SK-N-SH treated with all-trans-retinoic acid at 6 μM for 48 hours (cell line): Measurements from ENCODE around the gene B3GALT5.

ENCODE experiments used
- ZFP3 ChIP-seq: fragments of 250-450 bp; sonication (Bioruptor Pico); IDR thresholded peaks from 2 replicates; pipeline ENCODE4 v1.5.0; 2020; ENCODE audit warnings: mild to moderate bottlenecking, moderate library complexity
- ZFP30 ChIP-seq: fragments of 450-650 bp; formaldehyde crosslinking; IDR thresholded peaks from 2 replicates; pipeline ENCODE4 v1.5.0; 2022; ENCODE audit warnings: mild to moderate bottlenecking, moderate library complexity

DNA sequence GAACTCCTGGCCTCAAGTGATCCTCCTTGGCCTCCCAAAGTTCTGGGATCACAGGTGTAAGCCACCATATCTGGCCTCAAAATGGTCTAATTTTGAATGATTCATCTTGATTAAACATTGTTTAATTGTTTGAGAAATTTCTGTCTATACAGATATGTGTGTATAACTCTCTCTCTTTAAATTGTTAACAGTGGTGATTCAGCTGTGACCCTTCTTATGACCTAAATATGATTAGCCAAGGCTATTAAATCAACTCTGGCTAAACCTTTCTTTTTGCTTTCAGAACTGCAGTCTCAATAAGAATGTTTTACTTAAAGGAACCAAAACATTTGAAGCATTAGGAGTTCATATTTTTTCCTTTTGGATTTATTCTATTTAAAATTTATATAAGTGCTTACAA is 19.2 kb upstream of the B3GALT5 start:
- no peak for TF ChIP-seq ZFP30 (CRISPR knock-in tag)
- TF ChIP-seq ZFP3 = no peak
